RWPE2 (cell line): ENCODE data around the gene FBXL7.

ENCODE experiments used
- ATAC-seq: fragments of 200-7000 bp; cut with Tn5 transposase; 3 replicates; pipeline ENCODE4 v1.9.1; 2021; ENCODE audit warnings: low read depth
- DNase-seq: peaks from one replicate; pipeline ENCODE4 v3.0.0-alpha.2; 2020; ENCODE audit warnings: low spot score
- H3K27ac ChIP-seq: fragments of 450-650 bp; 2 replicates; pipeline ENCODE4 v1.5.1; 2017; ENCODE audit warnings: mild to moderate bottlenecking; ENCODE audit not compliant: poor library complexity, severe bottlenecking
- H3K27me3 ChIP-seq: fragments of 250-450 bp; sonication (Bioruptor Pico); 2 replicates; pipeline ENCODE4 v1.5.1; 2021; ENCODE audit warnings: mild to moderate bottlenecking, moderate library complexity; ENCODE audit not compliant: insufficient read depth, poor library complexity, severe bottlenecking
- H3K36me3 ChIP-seq: fragments of 250-450 bp; sonication (Bioruptor Pico); 2 replicates; pipeline ENCODE4 v1.5.1; 2020; ENCODE audit warnings: low read depth, mild to moderate bottlenecking, moderate library complexity
- H3K4me1 ChIP-seq: fragments of 250-450 bp; sonication (Bioruptor Pico); 2 replicates; pipeline ENCODE4 v1.5.1; 2021; ENCODE audit warnings: mild to moderate bottlenecking, moderate library complexity; ENCODE audit not compliant: insufficient read depth, poor library complexity, severe bottlenecking
- H3K4me3 ChIP-seq: fragments of 250-450 bp; sonication (Bioruptor Pico); 2 replicates; pipeline ENCODE4 v1.5.1; 2021; ENCODE audit warnings: mild to moderate bottlenecking, moderate library complexity; ENCODE audit not compliant: severe bottlenecking
- H3K9me3 ChIP-seq: fragments of 250-450 bp; sonication (Bioruptor Pico); 2 replicates; pipeline ENCODE4 v1.5.1; 2021; ENCODE audit warnings: mild to moderate bottlenecking, moderate library complexity; ENCODE audit not compliant: severe bottlenecking
- TF ChIP-seq, protein P1 (sequence below): fragments of 450-650 bp; IDR thresholded peaks from one replicate; pipeline ENCODE4 v1.5.1; 2017; ENCODE audit warnings: mild to moderate bottlenecking, moderate library complexity; ENCODE audit not compliant: poor library complexity, severe bottlenecking

FBXL7 gene

DNA sequence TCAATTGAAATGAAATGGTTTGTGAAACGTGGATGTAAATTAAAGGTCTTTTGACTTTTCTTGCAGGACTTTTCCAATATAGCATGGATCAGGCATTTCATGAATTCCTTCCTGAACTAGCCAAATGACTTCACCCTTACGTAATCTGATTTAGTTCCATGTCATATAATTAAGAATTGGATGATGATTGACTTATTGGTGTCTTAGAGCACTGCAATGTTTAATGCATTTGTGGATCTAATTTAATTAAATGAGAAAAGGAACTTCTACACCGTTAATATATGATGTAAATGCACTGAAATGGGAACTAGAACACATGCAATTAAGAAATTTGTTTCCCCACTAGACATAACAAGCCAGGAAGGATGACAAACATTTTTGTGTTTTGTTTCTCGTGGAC lies 228.8 kb downstream of the FBXL7 start:
- Histone ChIP-seq H3K36me3 (no peaks in the 10 kb centered on the region), H3K4me3 (no peak overlapping the region), H3K27me3 (no peaks in the 10 kb centered on the region), H3K9me3 (peaks cover 2% of the 10 kb centered on the region), H3K27ac (no peak overlapping the region), H3K4me1 (no peaks in the 10 kb centered on the region)
- DNase-seq: no peak
- no peak for ATAC-seq
- TF ChIP-seq, protein P1, sequence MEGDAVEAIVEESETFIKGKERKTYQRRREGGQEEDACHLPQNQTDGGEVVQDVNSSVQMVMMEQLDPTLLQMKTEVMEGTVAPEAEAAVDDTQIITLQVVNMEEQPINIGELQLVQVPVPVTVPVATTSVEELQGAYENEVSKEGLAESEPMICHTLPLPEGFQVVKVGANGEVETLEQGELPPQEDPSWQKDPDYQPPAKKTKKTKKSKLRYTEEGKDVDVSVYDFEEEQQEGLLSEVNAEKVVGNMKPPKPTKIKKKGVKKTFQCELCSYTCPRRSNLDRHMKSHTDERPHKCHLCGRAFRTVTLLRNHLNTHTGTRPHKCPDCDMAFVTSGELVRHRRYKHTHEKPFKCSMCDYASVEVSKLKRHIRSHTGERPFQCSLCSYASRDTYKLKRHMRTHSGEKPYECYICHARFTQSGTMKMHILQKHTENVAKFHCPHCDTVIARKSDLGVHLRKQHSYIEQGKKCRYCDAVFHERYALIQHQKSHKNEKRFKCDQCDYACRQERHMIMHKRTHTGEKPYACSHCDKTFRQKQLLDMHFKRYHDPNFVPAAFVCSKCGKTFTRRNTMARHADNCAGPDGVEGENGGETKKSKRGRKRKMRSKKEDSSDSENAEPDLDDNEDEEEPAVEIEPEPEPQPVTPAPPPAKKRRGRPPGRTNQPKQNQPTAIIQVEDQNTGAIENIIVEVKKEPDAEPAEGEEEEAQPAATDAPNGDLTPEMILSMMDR: no peak

GRCh38 chr5:15731699-15732098 lies 231.7 kb downstream of the FBXL7 start:
- ATAC-seq (no peak), DNase-seq (no peak)
- Histone ChIP-seq H3K4me3 (no peak overlapping the region), H3K4me1 (no peaks in the 10 kb centered on the region), H3K9me3 (peaks cover 2% of the 10 kb centered on the region), H3K27me3 (no peaks in the 10 kb centered on the region), H3K27ac (no peak overlapping the region), H3K36me3 (no peaks in the 10 kb centered on the region)
- TF ChIP-seq, protein P1: no peak

GRCh38 chr5:15734058-15734457 lies 234.1 kb downstream of the FBXL7 start:
- Histone ChIP-seq H3K4me3 (no peak overlapping the region), H3K27ac (no peak overlapping the region), H3K36me3 (no peaks in the 10 kb centered on the region), H3K9me3 (peaks cover 2% of the 10 kb centered on the region), H3K4me1 (no peaks in the 10 kb centered on the region), H3K27me3 (no peaks in the 10 kb centered on the region)
- TF ChIP-seq, protein P1: no peak
- DNase-seq (no peak), ATAC-seq (no peak)

- ATAC-seq: no peak
- TF ChIP-seq, protein P1: no peak
- no peak overlapping the region for H3K4me3 ChIP-seq
Measured at GRCh38 chr5:15737036-15737821, 237.2 kb downstream of the FBXL7 start.

More at GRCh38 chr5:15737036-15737821, 237.2 kb downstream of the FBXL7 start:
- no peaks in the 10 kb centered on the region for H3K36me3 ChIP-seq
- H3K27ac ChIP-seq: no peak overlapping the region
- H3K4me1 ChIP-seq: no peaks in the 10 kb centered on the region
- DNase-seq: no peak
- H3K9me3 ChIP-seq: peaks cover 2% of the 10 kb centered on the region
- no peaks in the 10 kb centered on the region for H3K27me3 ChIP-seq
